Endothelial cell of umbilical vein (primary cell): ENCODE data around the gene KIF6. TPM values are rescaled to one million over a fixed set of nuclear protein-coding genes. Genes with fewer than 3 reads are reported as not detected.

Experiments
- BruUV-seq: library from RNA; stranded (reverse); fragments of 400-500 nt; replicated peaks from 2 replicates; lab custom pipeline; 2021; lab: Mats Ljungman, UMichigan
- CTCF ChIA-PET: fragments of 300-600, 350-600 bp; sonication (Branson Sonifier 250); formaldehyde crosslinking; loops from one replicate; lab custom pipeline; 2021; ENCODE audit warnings: antibody characterized with exemption, inconsistent platforms; lab: Charles Lee
- POLR2A ChIA-PET: fragments of 300-600, 350-600 bp; sonication (Branson Sonifier 250); formaldehyde crosslinking; loops from one replicate; lab custom pipeline; 2021; ENCODE audit warnings: antibody characterized with exemption, inconsistent platforms; lab: Charles Lee
- DNase-seq: peaks from one replicate; pipeline ENCODE4 v3.0.0-alpha.2; 2011; ENCODE audit warnings: low read depth, low spot score
- FAIRE-seq: peaks from 2 replicates; lab custom pipeline; 2011; peaks lifted over from hg19 to GRCh38; lab: Jason Lieb, UNC
- H2AFZ ChIP-seq: 2 replicates; pipeline ENCODE4 v1.6.0; 2012; ENCODE audit warnings: low read depth, low read length, control low read depth, inconsistent platforms
- H3K27ac ChIP-seq: 2 replicates; pipeline ENCODE4 v1.5.1; 2011; ENCODE audit warnings: low read depth, mild to moderate bottlenecking, control low read depth, low read length, moderate library complexity; ENCODE audit not compliant: insufficient read depth
- H3K27me3 ChIP-seq, 2 experiments: 2 replicates each; pipeline versions ENCODE4 v1.6.0 to v1.6.1; 2011; ENCODE audit warnings: low read length in 2 of 2, mixed read lengths in 1 of 2; ENCODE audit not compliant: control insufficient read depth in 2 of 2, insufficient read depth in 2 of 2
- H3K36me3 ChIP-seq, 2 experiments: 2 replicates in 1 of 2; 3 replicates in 1 of 2; pipeline ENCODE4 v1.5.1; 2011; ENCODE audit warnings: low read length in 2 of 2, mild to moderate bottlenecking in 1 of 2, moderate library complexity in 1 of 2; ENCODE audit not compliant: control insufficient read depth in 2 of 2, insufficient read depth in 2 of 2; ENCODE audit errors: extremely low read depth in 1 of 2
- H3K4me1 ChIP-seq: 3 replicates; pipeline ENCODE4 v1.5.1; 2011; ENCODE audit warnings: mild to moderate bottlenecking, low read length; ENCODE audit not compliant: control insufficient read depth, insufficient read depth; ENCODE audit errors: extremely low read depth
- H3K4me2 ChIP-seq: 2 replicates; pipeline ENCODE4 v1.6.1; 2011; ENCODE audit warnings: low read length, control low read depth, mixed read lengths; ENCODE audit not compliant: insufficient read depth
- H3K4me3 ChIP-seq, 3 experiments: fragments of 200-600 bp in 1 of 3; sonication (generic), shearing (Covaris generic) in 1 of 3; replicated peaks in 1 of 3; 2 replicates each; pipeline ENCODE4 v1.5.1; 2011 to 2016; ENCODE audit warnings: control low read depth in 3 of 3, low read length in 3 of 3, mild to moderate bottlenecking in 2 of 3, inconsistent platforms in 1 of 3, low read depth in 1 of 3, moderate library complexity in 1 of 3; ENCODE audit not compliant: insufficient read depth in 1 of 3
- H3K79me2 ChIP-seq: 2 replicates; pipeline ENCODE4 v1.6.0; 2012; ENCODE audit warnings: low read length, inconsistent platforms; ENCODE audit not compliant: control insufficient read depth, insufficient read depth
- H3K9ac ChIP-seq: replicated peaks from 2 replicates; pipeline ENCODE3; 2011; ENCODE audit warnings: low read length, control low read depth; ENCODE audit not compliant: insufficient read depth; ENCODE audit errors: extremely low read depth
- H3K9me1 ChIP-seq: replicated peaks from 3 replicates; pipeline ENCODE4 v1.6.0; 2011; ENCODE audit warnings: mild to moderate bottlenecking, low read length; ENCODE audit not compliant: control insufficient read depth, insufficient read depth; ENCODE audit errors: extremely low read depth
- H3K9me3 ChIP-seq: replicated peaks from 2 replicates; pipeline ENCODE4 v1.5.1; 2012; ENCODE audit warnings: low read length, inconsistent platforms; ENCODE audit not compliant: control insufficient read depth, insufficient read depth
- H4K20me1 ChIP-seq: replicated peaks from 2 replicates; pipeline ENCODE3; 2011; ENCODE audit warnings: mild to moderate bottlenecking, low read length; ENCODE audit not compliant: control insufficient read depth, insufficient read depth; ENCODE audit errors: extremely low read depth
- CTCF ChIP-seq, 2 donors: IDR thresholded peaks; 1 replicate in 1 of 2; 2 replicates in 1 of 2; pipeline ENCODE4 v1.5.1; 2011; ENCODE audit warnings: low read length in 2 of 2, mild to moderate bottlenecking in 2 of 2, moderate library complexity in 2 of 2, control low read depth in 1 of 2, inconsistent platforms in 1 of 2, low read depth in 1 of 2; ENCODE audit not compliant: insufficient read depth in 1 of 2; ENCODE audit errors: extremely low read depth in 1 of 2
- EZH2 ChIP-seq: IDR thresholded peaks from 2 replicates; pipeline ENCODE4 v1.6.1; 2012; ENCODE audit warnings: borderline replicate concordance, low read depth, mild to moderate bottlenecking, moderate library complexity, low read length, inconsistent platforms; ENCODE audit not compliant: severe bottlenecking
- FOS ChIP-seq: IDR thresholded peaks from 2 replicates; pipeline ENCODE4 v1.6.1; 2011; ENCODE audit warnings: mild to moderate bottlenecking, low read length, moderate library complexity, borderline replicate concordance; ENCODE audit not compliant: insufficient read depth
- GATA2 ChIP-seq: IDR thresholded peaks from 2 replicates; pipeline ENCODE4 v1.7.0; 2011; ENCODE audit warnings: low read depth, mild to moderate bottlenecking, moderate library complexity, mixed read lengths, low read length; ENCODE audit not compliant: insufficient read length, insufficient read depth
- JUN ChIP-seq: IDR thresholded peaks from 2 replicates; pipeline ENCODE4 v1.6.1; 2011; ENCODE audit warnings: borderline replicate concordance, low read depth; ENCODE audit not compliant: insufficient read length, insufficient read depth
- MAX ChIP-seq: IDR thresholded peaks from 2 replicates; pipeline ENCODE4 v1.6.1; 2011; ENCODE audit not compliant: insufficient read depth, insufficient read length
- MYC ChIP-seq: IDR thresholded peaks from one replicate; pipeline ENCODE4 v1.6.1; 2011; ENCODE audit warnings: mild to moderate bottlenecking, low read depth, low read length
- POLR2A ChIP-seq: IDR thresholded peaks from 2 replicates; pipeline ENCODE4 v1.6.1; 2012; ENCODE audit warnings: low read depth, mild to moderate bottlenecking, control low read depth, low read length
- POLR2AphosphoS5 ChIP-seq: IDR thresholded peaks from 2 replicates; pipeline ENCODE4 v1.6.1; 2012; ENCODE audit warnings: low read depth, mild to moderate bottlenecking, control low read depth, low read length, moderate library complexity; ENCODE audit not compliant: insufficient read depth
- dilution Hi-C: fragments of 300-500 bp; cut with MboI; formaldehyde crosslinking; loops from one replicate; pipeline ENCODE4 v1.15.0; 2019; ENCODE audit warnings: low sequenced_read_pairs; ENCODE audit not compliant: extremely low pct_ligation_motif_present
- intact Hi-C: fragments of 100-400 bp; cut with micrococcal nuclease; formaldehyde crosslinking; loops from one replicate; pipeline ENCODE4 v1.10.0; 2022
- polyA plus RNA-seq, 4 experiments: library from polyadenylated mRNA; depleted of rRNA in 3 of 4; stranded (reverse) in 3 of 4; unstranded in 1 of 4; fragments of >200 nt; gene quantifications; 2 replicates each; pipeline versions ENCODE4 v1.2.1 to v1.2.3, GENCODE V29; 2011 to 2012; ENCODE audit warnings: missing spikeins in 1 of 4
- total RNA-seq: library from RNA; stranded (reverse); gene quantifications from 2 replicates; pipeline ENCODE4 v1.2.3, GENCODE V29; 2021

Gene KIF6
- total and polyA plus RNA-seq, 2 donors (not counting 3 experiments of a cell fraction or from before 2014, with no cell fraction given) = not detected

GRCh38 chr6:39441986-39442385, 283.2 kb downstream of the KIF6 start:
- TF ChIP-seq POLR2A = no peak
- H3K9me3 ChIP-seq = no peaks in the 10 kb centered on the region
- POLR2A ChIA-PET = no interaction called here
- dilution Hi-C loops (no loop called here), intact Hi-C loops (loop anchor here (2.0 kb wide), 1 partner anchor 15 kb away; no protein-coding TSS in a partner anchor)
- H3K36me3 ChIP-seq = no peaks in the 10 kb centered on the region
- BruUV-seq = no TSS peak
- no peak for DNase-seq
- H3K9ac ChIP-seq = no peak overlapping the region
- H4K20me1 ChIP-seq = no peaks in the 10 kb centered on the region
- CTCF ChIA-PET = no interaction called here
- no peak overlapping the region for H3K4me2 ChIP-seq
- H3K79me2 ChIP-seq = no peaks in the 10 kb centered on the region
- H3K9me1 ChIP-seq = no peaks in the 10 kb centered on the region
- H3K4me1 ChIP-seq = peaks cover 3% of the 10 kb centered on the region
- no peak overlapping the region for H3K4me3 ChIP-seq
- H3K27me3 ChIP-seq = no peaks in the 10 kb centered on the region
- no peak overlapping the region for H2AFZ ChIP-seq
- FAIRE-seq = no peak
- no peak overlapping the region for H3K27ac ChIP-seq

- peaks cover 3% of the 10 kb centered on the region for H3K4me1 ChIP-seq
- H3K27me3 ChIP-seq = no peaks in the 10 kb centered on the region
- dilution Hi-C loops (no loop called here), intact Hi-C loops (loop anchor here (2.0 kb wide), 1 partner anchor 14 kb away; no protein-coding TSS in a partner anchor)
- ChIA-PET CTCF (no interaction called here), POLR2A (no interaction called here)
- BruUV-seq = no TSS peak
- no peaks in the 10 kb centered on the region for H3K36me3 ChIP-seq
- H2AFZ ChIP-seq = no peak overlapping the region
- TF ChIP-seq FOS = no peak
- no peak for TF ChIP-seq MYC
- no peak for TF ChIP-seq MAX
- no peak for TF ChIP-seq JUN
- TF ChIP-seq POLR2A = no peak
- TF ChIP-seq EZH2 = no peak
- TF ChIP-seq GATA2 = no peak
- TF ChIP-seq POLR2AphosphoS5 = no peak
- no peak for TF ChIP-seq CTCF (IDR thresholded peaks at IDR 0.05; ENCODE audit: extremely low read depth in 1 of 2, insufficient read depth in 1 of 2, low read depth in 1 of 2, low read length in 2 of 2)
- FAIRE-seq = no peak
- H3K4me3 ChIP-seq = no peak overlapping the region
- no peak for DNase-seq
- no peak overlapping the region for H3K27ac ChIP-seq
- no peaks in the 10 kb centered on the region for H3K9me1 ChIP-seq
- no peaks in the 10 kb centered on the region for H3K9me3 ChIP-seq
- no peaks in the 10 kb centered on the region for H3K79me2 ChIP-seq
- no peak overlapping the region for H3K4me2 ChIP-seq
- H4K20me1 ChIP-seq = no peaks in the 10 kb centered on the region
- no peak overlapping the region for H3K9ac ChIP-seq
These were observed 283.9 kb downstream of the KIF6 start for GRCh38 chr6:39441301-39441700.
